Caco-2 (cell line): Measurements from ENCODE around the gene PTPN14. TPM values are rescaled to one million over a fixed set of nuclear protein-coding genes. Genes with fewer than 3 reads are reported as not detected.

Source experiments
- BruUV-seq: library from RNA; stranded (reverse); fragments of 400-500 nt; replicated peaks from 2 replicates; lab custom pipeline; 2021; lab: Mats Ljungman, UMichigan
- CTCF ChIA-PET: fragments of 300-600 bp; sonication (Branson Sonifier 250); formaldehyde crosslinking; loops from one replicate; lab custom pipeline; 2022; ENCODE audit warnings: antibody characterized with exemption; lab: Charles Lee
- POLR2A ChIA-PET: fragments of 300-600 bp; sonication (Branson Sonifier 250); formaldehyde crosslinking; loops from one replicate; lab custom pipeline; 2022; ENCODE audit warnings: antibody characterized with exemption; lab: Charles Lee
- DNase-seq, 2 experiments: peaks; one replicate each; pipeline versions ENCODE4 v3.0.0 to v3.0.0-alpha.2; 2020 to 2022
- H3K27me3 ChIP-seq: replicated peaks from 2 replicates; pipeline ENCODE4 v1.6.0; 2011; ENCODE audit warnings: low read length; ENCODE audit not compliant: control insufficient read depth, insufficient read depth
- H3K36me3 ChIP-seq: 2 replicates; pipeline ENCODE4 v1.5.1; 2011; ENCODE audit warnings: low read length; ENCODE audit not compliant: control insufficient read depth, insufficient read depth
- H3K4me1 ChIP-seq: fragments of 250-450 bp; sonication (Bioruptor Pico); 2 replicates; pipeline ENCODE4 v1.5.1; 2020; ENCODE audit warnings: mild to moderate bottlenecking
- H3K4me3 ChIP-seq: 2 replicates; pipeline ENCODE4 v1.5.1; 2011; ENCODE audit warnings: low read depth, mild to moderate bottlenecking, control low read depth, low read length
- H3K9me3 ChIP-seq: fragments of 250-450 bp; sonication (Bioruptor Pico); 2 replicates; pipeline ENCODE4 v1.5.1; 2020; ENCODE audit warnings: mild to moderate bottlenecking, moderate library complexity
- H3K27ac Mint-ChIP-seq: one replicate; pipeline ENCODE4 v1.8.0; 2022; ENCODE audit warnings: mixed read lengths; ENCODE audit not compliant: unreplicated experiment
- H3K27me3 Mint-ChIP-seq: one replicate; pipeline ENCODE4 v1.8.0; 2022; ENCODE audit warnings: mixed read lengths; ENCODE audit not compliant: insufficient read depth, unreplicated experiment
- H3K36me3 Mint-ChIP-seq: one replicate; pipeline ENCODE4 v1.8.0; 2022; ENCODE audit warnings: mild to moderate bottlenecking, mixed read lengths; ENCODE audit not compliant: insufficient read depth, unreplicated experiment
- H3K4me1 Mint-ChIP-seq: one replicate; pipeline ENCODE4 v1.8.0; 2022; ENCODE audit warnings: low read depth, mixed read lengths; ENCODE audit not compliant: unreplicated experiment
- H3K4me3 Mint-ChIP-seq: one replicate; pipeline ENCODE4 v1.8.0; 2022; ENCODE audit warnings: mild to moderate bottlenecking, moderate library complexity, mixed read lengths; ENCODE audit not compliant: unreplicated experiment
- H3K9me3 Mint-ChIP-seq: one replicate; pipeline ENCODE4 v1.8.0; 2022; ENCODE audit warnings: mixed read lengths; ENCODE audit not compliant: unreplicated experiment
- intact Hi-C: fragments of 100-400 bp; cut with micrococcal nuclease; formaldehyde crosslinking; loops from one replicate; pipeline ENCODE4 v1.10.0; 2022; ENCODE audit not compliant: unreplicated experiment
- total RNA-seq: library from RNA; stranded (reverse); gene quantifications from 2 replicates; pipeline ENCODE4 v1.2.3, GENCODE V29; 2022
- TF ChIP-seq, protein P1 (sequence below), 2 experiments: fragments of 200-600 bp in 1 of 2; IDR thresholded peaks; 1 replicate in 1 of 2; 2 replicates in 1 of 2; pipeline versions ENCODE4 v1.5.1 to v1.8.0; 2011 to 2022; ENCODE audit warnings: antibody characterized with exemption in 1 of 2, control low read depth in 1 of 2, inconsistent platforms in 1 of 2, low read depth in 1 of 2, low read length in 1 of 2, mild to moderate bottlenecking in 1 of 2, moderate library complexity in 1 of 2; ENCODE audit not compliant: insufficient read depth in 1 of 2, severe bottlenecking in 1 of 2, unreplicated experiment in 1 of 2

Gene PTPN14
- total RNA-seq, 1 experiment from 2014 or later, result 103 TPM

DNA sequence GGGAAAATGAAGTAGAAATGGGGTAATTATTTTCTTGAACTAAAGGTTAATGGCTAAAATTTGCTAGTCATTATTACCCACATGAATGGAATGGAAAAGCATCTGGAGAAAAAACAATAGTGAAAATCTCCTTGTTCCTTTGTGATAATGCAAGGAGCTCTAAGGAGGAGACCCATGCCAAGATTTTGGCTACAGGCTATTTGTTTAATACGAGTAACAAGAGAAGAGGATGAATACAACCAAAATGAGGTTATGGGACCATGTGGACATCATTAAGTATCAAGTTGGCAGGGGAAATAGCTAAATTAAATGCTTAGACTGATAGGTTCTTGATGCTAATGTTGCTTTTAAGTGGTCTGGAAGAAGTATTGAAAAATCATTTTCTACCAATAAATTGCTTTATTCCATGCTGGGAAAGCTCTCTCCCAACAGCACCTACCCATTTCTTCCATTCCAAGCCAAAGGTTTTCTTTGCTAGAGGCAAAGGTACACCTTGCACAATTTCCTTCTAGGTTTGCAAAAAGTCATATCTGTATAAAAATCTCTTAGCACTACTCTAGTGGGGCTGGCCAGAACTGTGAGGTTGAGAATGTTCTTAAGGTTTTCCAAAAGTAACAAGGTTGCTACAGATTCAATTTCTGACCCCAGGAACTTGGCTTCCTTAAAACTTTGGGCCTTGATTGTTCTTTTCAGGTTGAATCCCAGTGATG is 170.3 kb downstream of the PTPN14 start:
- POLR2A ChIA-PET, result interaction anchor here (0.6 to 1.1 kb wide), 3 partner anchors 32 to 269 kb away, joined by 3 read pairs; no protein-coding TSS in a partner anchor
- peaks cover 40% of the 10 kb centered on the region for H3K4me1 Mint-ChIP-seq

DNA sequence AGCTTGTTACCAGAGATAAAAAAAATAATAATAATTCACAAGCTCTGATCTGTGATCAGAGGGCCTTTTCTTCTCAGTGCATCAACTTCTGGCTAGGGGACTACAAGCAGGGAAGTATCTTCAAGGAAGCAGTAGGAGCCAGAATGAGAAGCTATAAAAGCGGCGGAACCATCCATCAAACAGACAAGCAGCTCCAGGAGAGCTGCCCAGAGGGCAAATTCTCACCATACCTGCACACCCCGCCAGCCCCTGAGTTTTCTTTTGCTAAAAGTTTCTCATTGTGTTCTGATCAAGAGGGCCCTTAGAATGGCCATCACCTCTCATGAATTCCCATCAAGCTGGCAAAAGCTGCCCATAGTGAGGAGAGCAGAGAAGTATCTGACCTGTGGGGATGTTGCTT is 171.0 kb downstream of the PTPN14 start:
- no peaks in the 10 kb centered on the region for H3K9me3 Mint-ChIP-seq
- Histone ChIP-seq H3K36me3 (peaks cover 2% of the 10 kb centered on the region), H3K9me3 (no peaks in the 10 kb centered on the region), H3K27me3 (no peaks in the 10 kb centered on the region), H3K4me3 (no peak overlapping the region), H3K4me1 (peaks cover 48% of the 10 kb centered on the region)
- DNase-seq, result peak; percentile 69 to 82
- H3K36me3 Mint-ChIP-seq, result peaks cover 100% of the 10 kb centered on the region
- H3K27ac Mint-ChIP-seq, result peak overlapping the region; percentile 77
- intact Hi-C loops, result loop anchor here (1.0 to 2.0 kb wide), 2 partner anchors 30 to 34 kb away; no protein-coding TSS in a partner anchor
- CTCF ChIA-PET, result interaction anchor here (0.9 to 1.3 kb wide), 3 partner anchors 50 to 205 kb away, joined by 3 to 4 read pairs (median 3); no protein-coding TSS in a partner anchor
- no TSS peak for BruUV-seq
- TF ChIP-seq, protein P1, sequence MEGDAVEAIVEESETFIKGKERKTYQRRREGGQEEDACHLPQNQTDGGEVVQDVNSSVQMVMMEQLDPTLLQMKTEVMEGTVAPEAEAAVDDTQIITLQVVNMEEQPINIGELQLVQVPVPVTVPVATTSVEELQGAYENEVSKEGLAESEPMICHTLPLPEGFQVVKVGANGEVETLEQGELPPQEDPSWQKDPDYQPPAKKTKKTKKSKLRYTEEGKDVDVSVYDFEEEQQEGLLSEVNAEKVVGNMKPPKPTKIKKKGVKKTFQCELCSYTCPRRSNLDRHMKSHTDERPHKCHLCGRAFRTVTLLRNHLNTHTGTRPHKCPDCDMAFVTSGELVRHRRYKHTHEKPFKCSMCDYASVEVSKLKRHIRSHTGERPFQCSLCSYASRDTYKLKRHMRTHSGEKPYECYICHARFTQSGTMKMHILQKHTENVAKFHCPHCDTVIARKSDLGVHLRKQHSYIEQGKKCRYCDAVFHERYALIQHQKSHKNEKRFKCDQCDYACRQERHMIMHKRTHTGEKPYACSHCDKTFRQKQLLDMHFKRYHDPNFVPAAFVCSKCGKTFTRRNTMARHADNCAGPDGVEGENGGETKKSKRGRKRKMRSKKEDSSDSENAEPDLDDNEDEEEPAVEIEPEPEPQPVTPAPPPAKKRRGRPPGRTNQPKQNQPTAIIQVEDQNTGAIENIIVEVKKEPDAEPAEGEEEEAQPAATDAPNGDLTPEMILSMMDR (IDR thresholded peaks at IDR 0.05; ENCODE audit: insufficient read depth in 1 of 2, low read depth in 1 of 2, low read length in 1 of 2, severe bottlenecking in 1 of 2, unreplicated experiment in 1 of 2), result no peak
- H3K4me3 Mint-ChIP-seq, result peak overlapping the region; percentile 16
- H3K27me3 Mint-ChIP-seq, result no peaks in the 10 kb centered on the region
- H3K4me1 Mint-ChIP-seq, result peaks cover 40% of the 10 kb centered on the region
- POLR2A ChIA-PET, result interaction anchor here (0.6 to 1.1 kb wide), 4 partner anchors 31 to 269 kb away, joined by 3 read pairs; no protein-coding TSS in a partner anchor

More for the DNA sequence above, 170.3 kb downstream of the PTPN14 start:
- Histone ChIP-seq H3K4me3 (no peak overlapping the region), H3K4me1 (peaks cover 48% of the 10 kb centered on the region), H3K9me3 (no peaks in the 10 kb centered on the region), H3K36me3 (peaks cover 2% of the 10 kb centered on the region), H3K27me3 (no peaks in the 10 kb centered on the region)
- no TSS peak for BruUV-seq
- Mint-ChIP-seq H3K4me3 (peak overlapping the region; percentile 16), H3K36me3 (peaks cover 100% of the 10 kb centered on the region), H3K9me3 (no peaks in the 10 kb centered on the region), H3K27ac (peak overlapping the region; percentile 77), H3K27me3 (no peaks in the 10 kb centered on the region)
- intact Hi-C loops, result loop anchor here (1.0 to 2.0 kb wide), 2 partner anchors 31 to 34 kb away; no protein-coding TSS in a partner anchor
- CTCF ChIA-PET, result interaction anchor here (0.9 to 1.3 kb wide), 3 partner anchors 51 to 204 kb away, joined by 3 to 4 read pairs (median 3); no protein-coding TSS in a partner anchor
- DNase-seq, result no peak
- TF ChIP-seq, protein P1 (IDR thresholded peaks at IDR 0.05; ENCODE audit: insufficient read depth in 1 of 2, low read depth in 1 of 2, low read length in 1 of 2, severe bottlenecking in 1 of 2, unreplicated experiment in 1 of 2), result no peak

DNA sequence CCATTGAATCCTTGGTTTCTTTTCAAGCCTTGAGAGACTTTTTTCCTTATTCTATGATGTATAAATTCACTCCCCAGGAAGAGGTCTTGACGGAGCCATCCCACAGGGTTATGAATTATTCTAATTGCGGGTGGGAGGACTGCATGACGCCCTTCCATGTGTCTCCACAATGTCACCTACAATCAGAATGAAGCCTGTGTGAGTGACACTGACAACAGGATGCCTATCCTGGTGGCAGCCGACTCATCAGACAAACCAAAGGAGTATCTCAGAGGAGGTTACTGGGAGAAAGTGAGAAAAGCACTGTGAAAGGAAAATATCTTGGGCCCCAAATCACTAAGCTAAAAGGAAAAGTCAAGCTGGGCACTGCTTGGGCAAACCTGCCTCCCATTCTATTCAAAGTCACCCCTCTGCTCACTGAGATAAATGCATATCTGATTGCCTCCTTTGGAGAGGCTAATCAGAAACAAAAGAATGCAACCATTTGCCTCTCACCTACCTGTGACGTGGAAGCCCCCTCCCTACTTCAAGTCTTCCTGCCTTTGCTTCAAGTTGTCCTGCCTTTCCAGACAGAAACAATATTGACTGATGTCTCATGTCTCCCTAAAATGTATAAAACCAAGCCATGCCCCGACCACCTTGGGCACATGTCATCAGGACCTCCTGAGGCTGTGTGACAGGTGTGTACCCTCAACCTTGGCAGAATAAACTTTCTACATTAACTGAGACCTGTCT is 172.0 kb downstream of the PTPN14 start:
- POLR2A ChIA-PET, result interaction anchor here (1.1 kb wide), 1 partner anchor 30 kb away, joined by 3 read pairs; no protein-coding TSS in a partner anchor
- H3K9me3 Mint-ChIP-seq, result no peaks in the 10 kb centered on the region
- Histone ChIP-seq H3K4me3 (no peak overlapping the region), H3K27me3 (no peaks in the 10 kb centered on the region), H3K36me3 (peaks cover 2% of the 10 kb centered on the region), H3K9me3 (no peaks in the 10 kb centered on the region), H3K4me1 (peaks cover 48% of the 10 kb centered on the region)
- CTCF ChIA-PET, result interaction anchor here (1.3 kb wide), 1 partner anchor 204 kb away, joined by 3 read pairs; no protein-coding TSS in a partner anchor
- H3K4me1 Mint-ChIP-seq, result peaks cover 40% of the 10 kb centered on the region
- BruUV-seq, result no TSS peak
- H3K27ac Mint-ChIP-seq, result peak overlapping the region; percentile 77
- peak overlapping the region; percentile 19 for H3K4me3 Mint-ChIP-seq
- intact Hi-C loops, result no loop called here
- TF ChIP-seq, protein P1 (IDR thresholded peaks at IDR 0.05; ENCODE audit: insufficient read depth in 1 of 2, low read depth in 1 of 2, low read length in 1 of 2, severe bottlenecking in 1 of 2, unreplicated experiment in 1 of 2), result no peak
- peaks cover 97% of the 10 kb centered on the region for H3K36me3 Mint-ChIP-seq
- H3K27me3 Mint-ChIP-seq, result no peaks in the 10 kb centered on the region
- DNase-seq, result no peak
